ENCODE data around the gene FBXO46. TPM values are rescaled to one million over a fixed set of nuclear protein-coding genes. Genes with fewer than 3 reads are reported as not detected.
A peak's percentile ranks its signal among the peaks of the same experiment; 100 is the strongest.

Gene FBXO46
- total RNA-seq, 1 experiment from 2014 or later, result 12.8 TPM

GRCh38 chr19:45693106-45693788 lies 37.4 kb downstream of the FBXO46 start:
- ATAC-seq, result 0 out of 2 replicates have a peak, but pooled peaks have one; percentile 10
- Histone ChIP-seq H3K9me2 (replicated peaks; ENCODE audit: low read length) (no peaks in the 10 kb centered on the region), H3K9ac (ENCODE audit: low read length) (peak overlapping the region; percentile 88), H3K27me3 (ENCODE audit: low read length) (no peaks in the 10 kb centered on the region), H3K9me3 (ENCODE audit: low read length) (no peaks in the 10 kb centered on the region), H3K27ac (ENCODE audit: low read length) (peak overlapping the region; percentile 65), H3K36me3 (ENCODE audit: low read depth, low read length) (peaks cover 3% of the 10 kb centered on the region; the same call in 1 of the 2 replicates), H3K4me3 (ENCODE audit: low read length) (peak overlapping the region; percentile 84), H3K4me2 (ENCODE audit: low read length) (peak overlapping the region; percentile 98), H3K4me1 (ENCODE audit: insufficient read depth, low read length) (peaks cover 5% of the 10 kb centered on the region; the same call in 1 of the 2 replicates), H2AFZ (ENCODE audit: low read length) (peak overlapping the region; percentile 57), H3K79me2 (ENCODE audit: low read length) (peaks cover 33% of the 10 kb centered on the region), H4K20me1 (ENCODE audit: low read length) (0 out of 2 replicates have a peak, but pooled peaks cover 3% of the 10 kb centered on the region), H3F3A (ENCODE audit: low read length, unreplicated experiment) (no peaks in the 10 kb centered on the region)
- POLR2A ChIA-PET (ENCODE audit: unreplicated experiment), result interaction anchor here (0.6 to 1.0 kb wide), 3 partner anchors 23 to 144 kb away, joined by 3 to 4 read pairs (median 3); no protein-coding TSS in a partner anchor
- CTCF ChIA-PET, result interaction anchor here (0.7 to 1.3 kb wide), 3 partner anchors 20 to 76 kb away, joined by 3 to 8 read pairs (median 4); partner anchors contain the start of gene SIX5
- BruUV-seq (replicated peaks), result TSS peak; percentile 62
- intact Hi-C loops (cut with micrococcal nuclease), result no loop called here
- TF ChIP-seq CTCF (conservative IDR thresholded peaks at IDR 0.05; ENCODE audit: low read depth, low read length), result peak; percentile 88
- no peak for TF ChIP-seq EZH2 (IDR thresholded peaks at IDR 0.05; ENCODE audit: low read length, unreplicated experiment)
- TF ChIP-seq EZH2phosphoT487 (IDR thresholded peaks at IDR 0.05; ENCODE audit: borderline replicate concordance, low read length), result no peak
- DNase-seq, result peak; percentile 69

- no peaks in the 10 kb centered on the region for H3K9me3 ChIP-seq (ENCODE audit: low read length)
- peak; percentile 91 for ATAC-seq
- H3K27ac ChIP-seq (ENCODE audit: low read length), result peak within 1 kb of the TSS; percentile 76
- peak within 1 kb of the TSS; percentile 98 for H3K4me2 ChIP-seq (ENCODE audit: low read length)
- peaks cover 8% of the 10 kb centered on the region; the same call in 1 of the 2 replicates for H3K36me3 ChIP-seq (ENCODE audit: low read depth, low read length)
- no peaks in the 10 kb centered on the region for H3F3A ChIP-seq (ENCODE audit: low read length, unreplicated experiment)
- H3K4me1 ChIP-seq (ENCODE audit: insufficient read depth, low read length), result peaks cover 5% of the 10 kb centered on the region; the same call in 1 of the 2 replicates
- H3K4me3 ChIP-seq (ENCODE audit: low read length), result peak within 1 kb of the TSS; percentile 84
- no peaks in the 10 kb centered on the region for H3K27me3 ChIP-seq (ENCODE audit: low read length)
- H3K9me2 ChIP-seq (replicated peaks; ENCODE audit: low read length), result no peaks in the 10 kb centered on the region
- no peak for TF ChIP-seq EZH2 (IDR thresholded peaks at IDR 0.05; ENCODE audit: low read length, unreplicated experiment)
- H3K9ac ChIP-seq (ENCODE audit: low read length), result peak within 1 kb of the TSS; percentile 97
- intact Hi-C loops (cut with micrococcal nuclease), result loop anchor here (1.0 kb wide), 1 partner anchor 78 kb away; no protein-coding TSS in a partner anchor
- no TSS peak for BruUV-seq (replicated peaks)
- peak within 1 kb of the TSS; percentile 92 for H2AFZ ChIP-seq (ENCODE audit: low read length)
- H3K79me2 ChIP-seq (ENCODE audit: low read length), result peaks cover 33% of the 10 kb centered on the region
- 0 out of 2 replicates have a peak, but pooled peaks cover 3% of the 10 kb centered on the region for H4K20me1 ChIP-seq (ENCODE audit: low read length)
- peak; percentile 98 for DNase-seq
- ChIA-PET CTCF (interaction anchor here (0.5 to 1.3 kb wide), 5 partner anchors 50 to 161 kb away, joined by 4 to 8 read pairs (median 5); partner anchors contain the start of genes DMPK and SIX5), POLR2A (ENCODE audit: unreplicated experiment) (interaction anchor here (0.6 to 1.0 kb wide), 4 partner anchors 77 to 170 kb away, joined by 3 to 10 read pairs (median 4); partner anchors contain the start of genes SIX5 and SYMPK)
Measured at GRCh38 chr19:45692187-45693105, 38.2 kb downstream of the FBXO46 start, which contains the start of gene QPCTL. Gene QPCTL (plus strand): TSS chr19:45692666. CDS start chr19:45692704, 38 bp downstream.
